Heart right ventricle (tissue), 16 donors: ENCODE data around the gene HBM. TPM values are rescaled to one million over a fixed set of nuclear protein-coding genes. Genes with fewer than 3 reads are reported as not detected.

ENCODE experiments used
- ATAC-seq, 8 donors: fragments of 200-7000 bp; cut with Tn5 transposase; one replicate each; pipeline ENCODE4 v1.9.1; 2020; ENCODE audit warnings: mild to moderate bottlenecking in 8 of 8, moderate library complexity in 8 of 8, moderate number of reproducible peaks in 1 of 8
- DNase-seq, 2 donors: peaks; one replicate each; pipeline ENCODE4 v3.0.0-alpha.2; 2020
- H3K27ac ChIP-seq, 10 donors: fragments of 200-600 bp; sonication (generic) in 2 of 10; one replicate each; pipeline versions ENCODE4 v1.5.0 to v1.8.0; 2020 to 2022; ENCODE audit warnings: mild to moderate bottlenecking in 3 of 10
- H3K27me3 ChIP-seq, 7 donors: fragments of 200-600 bp; one replicate each; pipeline ENCODE4 v1.8.0; 2021 to 2022; ENCODE audit warnings: mild to moderate bottlenecking in 2 of 7
- H3K36me3 ChIP-seq, 9 donors: fragments of 200-600 bp; sonication (generic) in 1 of 9; one replicate each; pipeline versions ENCODE4 v1.5.0 to v1.8.0; 2020 to 2022; ENCODE audit warnings: mild to moderate bottlenecking in 2 of 9
- H3K4me1 ChIP-seq, 9 donors: fragments of 200-600 bp; sonication (generic) in 1 of 9; one replicate each; pipeline versions ENCODE4 v1.5.0 to v1.8.0; 2020 to 2022; ENCODE audit warnings: mild to moderate bottlenecking in 4 of 9
- H3K4me3 ChIP-seq, 10 donors: fragments of 200-600 bp; sonication (generic) in 2 of 10; one replicate each; pipeline versions ENCODE4 v1.5.0 to v1.8.0; 2020 to 2022; ENCODE audit warnings: mild to moderate bottlenecking in 7 of 10, moderate library complexity in 2 of 10
- H3K9me3 ChIP-seq, 11 donors: fragments of 200-600 bp in 10 of 11; sonication (generic) in 2 of 11; one replicate each; pipeline versions ENCODE4 v1.5.0 to v1.8.0; 2013 to 2022; ENCODE audit warnings: mild to moderate bottlenecking in 2 of 11, control low read depth in 1 of 11, moderate library complexity in 1 of 11
- WGBS, 2 donors: extraction: QIAGEN DNeasy Blood & Tissue Kit; methylation state at CpG; one replicate each; pipeline ENCODE4 v1.1.7; 2013; ENCODE audit warnings: inconsistent platforms in 1 of 2; 5-methylcytosine and 5-hydroxymethylcytosine counted together
- intact Hi-C, 10 donors: fragments of 100-400 bp; cut with DNase I; formaldehyde crosslinking; loops; one replicate each; pipeline versions ENCODE4 v1.11.1 to v1.14.2; 2022
- polyA plus RNA-seq, 2 donors: library from polyadenylated mRNA; stranded (reverse); fragments of 200-250 nt; gene quantifications; one replicate each; pipeline ENCODE4 v1.2.3, GENCODE V29; 2013
- total RNA-seq, 10 donors: library from RNA; stranded (reverse); fragmentation: NEBNext Ultra II Directional in 3 of 10; extraction: Animal tissue kit (Norgen Biotek cat#: 25700) in 3 of 10; gene quantifications; one replicate each; pipeline versions ENCODE4 v1.2.1 to v1.2.4, GENCODE V29; 2021 to 2023
- TF ChIP-seq, protein P1 (sequence below), 9 donors: fragments of 200-600 bp; sonication (generic) in 2 of 9; IDR thresholded peaks; one replicate each; pipeline versions ENCODE4 v1.5.0 to v1.8.0; 2021 to 2022; ENCODE audit warnings: antibody characterized with exemption in 9 of 9, mild to moderate bottlenecking in 5 of 9, moderate library complexity in 1 of 9
- donor health status: Arrhythmogenic right ventricular cardiomyopathy.
- donor health status: ischemic (EF 13 %, LVEDD 7.1; RV severe dilation, severe dysfunction).
- donor health status: healthy with polysubstance abuse.
- donor health status: DM: no; HTN: yes; CAD: no.
- donor health status: DM: no; HTN: no; CAD: no.
- donor health status: ischemic (EF 25% LVEDD 6.9; RV normal size, moderate dysfunction).
- donor health status: ischemic (EF 25% LVEDD 5.7; RV mildly dilated, moderate dysfunction).
- donor health status: healthy.
- donor health status: DM: yes; HTN: yes; CAD: no.
- donor health status: Ischemic cardiomyopathy.
- donor health status: ischemic (EF 35%, LVEDD 5.7; RV mildly dilated, moderate dysfunction).
- donor health status: nonischemic (EF 11% LVEDD 7.7; RV severe dilation, severe dysfunction).
- donor health status: DM: yes; HTN: yes; CAD: no.
- donor health status: PGD.
- donor health status: ischemic (EF 29% LVEDD 5.4; RV normal size, mild dysfunction).
- donor health status: nonischemic (EF 23%, LVEDD 6.1; RV moderate dilation, normal function).

Gene HBM
- total and polyA plus RNA-seq, 12 donors, result 0.56 to 0.61 TPM; not detected in 10

GRCh38 chr16:164827-165538 lies 795 bp upstream of the HBM start:
- 1 to 2% methylated on average over 46 to 47 of the region's 77 CpGs for WGBS, 2 donors
- Histone ChIP-seq H3K4me1 (peaks cover 0 to 20% (median 18%) of the 10 kb centered on the region in 9 donors), H3K36me3 (no peaks in the 10 kb centered on the region), H3K27me3 (peaks cover 37 to 70% (median 63%) of the 10 kb centered on the region in 7 donors), H3K9me3 (no peaks in the 10 kb centered on the region), H3K27ac (no peak overlapping the region), H3K4me3 (peak overlapping the region in 7 of 10 donors; percentile 3 to 28 (median 24))
- intact Hi-C loops, result no loop called here
- TF ChIP-seq, protein P1, sequence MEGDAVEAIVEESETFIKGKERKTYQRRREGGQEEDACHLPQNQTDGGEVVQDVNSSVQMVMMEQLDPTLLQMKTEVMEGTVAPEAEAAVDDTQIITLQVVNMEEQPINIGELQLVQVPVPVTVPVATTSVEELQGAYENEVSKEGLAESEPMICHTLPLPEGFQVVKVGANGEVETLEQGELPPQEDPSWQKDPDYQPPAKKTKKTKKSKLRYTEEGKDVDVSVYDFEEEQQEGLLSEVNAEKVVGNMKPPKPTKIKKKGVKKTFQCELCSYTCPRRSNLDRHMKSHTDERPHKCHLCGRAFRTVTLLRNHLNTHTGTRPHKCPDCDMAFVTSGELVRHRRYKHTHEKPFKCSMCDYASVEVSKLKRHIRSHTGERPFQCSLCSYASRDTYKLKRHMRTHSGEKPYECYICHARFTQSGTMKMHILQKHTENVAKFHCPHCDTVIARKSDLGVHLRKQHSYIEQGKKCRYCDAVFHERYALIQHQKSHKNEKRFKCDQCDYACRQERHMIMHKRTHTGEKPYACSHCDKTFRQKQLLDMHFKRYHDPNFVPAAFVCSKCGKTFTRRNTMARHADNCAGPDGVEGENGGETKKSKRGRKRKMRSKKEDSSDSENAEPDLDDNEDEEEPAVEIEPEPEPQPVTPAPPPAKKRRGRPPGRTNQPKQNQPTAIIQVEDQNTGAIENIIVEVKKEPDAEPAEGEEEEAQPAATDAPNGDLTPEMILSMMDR (IDR thresholded peaks at IDR 0.05), result no peak
- ATAC-seq, result peak in 2 of 8 donors; percentile 17 to 32
- DNase-seq, result no peak

DNA sequence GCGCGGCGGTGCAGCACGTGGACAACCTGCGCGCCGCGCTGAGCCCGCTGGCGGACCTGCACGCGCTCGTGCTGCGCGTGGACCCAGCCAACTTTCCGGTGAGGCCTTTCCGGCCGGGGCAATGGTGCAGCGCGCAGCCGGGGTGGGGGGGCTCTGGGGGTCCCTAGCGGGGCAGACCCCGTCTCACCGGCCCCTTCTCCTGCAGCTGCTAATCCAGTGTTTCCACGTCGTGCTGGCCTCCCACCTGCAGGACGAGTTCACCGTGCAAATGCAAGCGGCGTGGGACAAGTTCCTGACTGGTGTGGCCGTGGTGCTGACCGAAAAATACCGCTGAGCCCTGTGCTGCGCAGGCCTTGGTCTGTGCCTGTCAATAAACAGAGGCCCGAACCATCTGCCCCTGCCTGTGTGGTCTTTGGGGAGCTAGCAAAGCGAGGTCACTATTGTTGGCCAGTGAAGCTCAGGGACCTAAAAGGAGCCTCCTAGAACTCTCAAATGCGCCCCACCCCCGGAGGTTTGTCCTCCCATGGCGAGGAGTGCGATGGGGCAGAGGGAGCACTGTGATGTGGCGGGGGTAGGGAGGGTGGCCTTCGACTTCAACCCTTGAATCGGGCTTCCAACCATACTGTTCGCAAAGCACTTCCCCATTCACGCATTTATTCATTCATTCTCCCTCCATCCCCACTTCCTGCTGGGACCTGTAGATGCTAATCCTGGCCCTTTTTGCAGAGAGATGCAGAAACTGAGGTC lies 770 bp downstream of the HBM start:
- ATAC-seq, result no peak
- no peaks in the 10 kb centered on the region for H3K9me3 ChIP-seq
- DNase-seq, result no peak
- no peaks in the 10 kb centered on the region for H3K36me3 ChIP-seq
- peak overlapping the region in 2 of 10 donors; percentile 1 to 22 for H3K4me3 ChIP-seq
- H3K27ac ChIP-seq, result no peak overlapping the region
- H3K27me3 ChIP-seq, result peaks cover 37 to 79% (median 70%) of the 10 kb centered on the region in 7 donors
- H3K4me1 ChIP-seq, result peaks cover 0 to 23% (median 18%) of the 10 kb centered on the region in 9 donors
- WGBS, 2 donors, result 4 to 5% methylated on average over 45 of the region's 45 CpGs
- TF ChIP-seq, protein P1 (IDR thresholded peaks at IDR 0.05), result no peak
- intact Hi-C loops, result no loop called here

DNA sequence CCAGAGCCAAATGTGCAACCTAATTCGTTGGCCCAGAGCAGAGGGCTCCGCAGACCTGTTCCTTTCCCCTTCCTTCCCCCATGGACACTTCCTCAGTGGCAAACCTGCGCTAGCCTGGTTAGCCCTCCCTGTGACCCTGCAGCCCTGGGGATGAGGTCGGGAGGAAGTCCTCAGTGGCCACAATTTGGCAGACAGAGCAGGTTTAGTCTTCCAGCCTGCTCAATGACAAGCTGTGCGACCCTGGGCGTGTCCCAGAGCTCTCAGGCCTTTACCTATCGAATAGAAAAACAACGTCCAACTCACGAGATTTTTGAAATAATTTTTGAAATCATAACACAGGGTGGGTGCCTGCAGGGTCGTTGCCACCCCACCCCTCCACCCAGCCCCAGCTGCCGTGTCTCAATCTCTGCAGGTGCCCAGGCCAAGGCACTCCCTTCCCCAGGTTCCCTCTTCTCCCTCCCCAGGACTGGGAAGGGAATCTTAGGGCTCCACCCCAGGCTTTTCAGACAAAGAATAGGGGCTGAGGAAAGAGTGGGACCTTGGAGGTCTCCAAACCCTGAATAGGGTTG lies 1.4 kb downstream of the HBM start:
- Histone ChIP-seq H3K27me3 (peaks cover 37 to 75% (median 73%) of the 10 kb centered on the region in 7 donors), H3K36me3 (no peaks in the 10 kb centered on the region), H3K4me3 (no peak overlapping the region), H3K9me3 (no peaks in the 10 kb centered on the region), H3K4me1 (peaks cover 0 to 23% (median 18%) of the 10 kb centered on the region in 9 donors), H3K27ac (no peak overlapping the region)
- TF ChIP-seq, protein P1 (IDR thresholded peaks at IDR 0.05), result no peak
- ATAC-seq, result no peak
- intact Hi-C loops, result no loop called here
- WGBS, 2 donors, result 7 to 9% methylated on average over 11 of the region's 11 CpGs
- no peak for DNase-seq

- Histone ChIP-seq H3K27ac (no peak overlapping the region), H3K36me3 (no peaks in the 10 kb centered on the region), H3K4me1 (peaks cover 0 to 23% (median 18%) of the 10 kb centered on the region in 9 donors), H3K9me3 (no peaks in the 10 kb centered on the region), H3K4me3 (no peak overlapping the region), H3K27me3 (peaks cover 37 to 75% (median 71%) of the 10 kb centered on the region in 7 donors)
- intact Hi-C loops, result no loop called here
- ATAC-seq (no peak), DNase-seq (no peak)
- 45 to 48% methylated on average over 6 of the region's 6 CpGs for WGBS, 2 donors
- TF ChIP-seq, protein P1 (IDR thresholded peaks at IDR 0.05), result no peak
Observed at GRCh38 chr16:168424-168823, 2.6 kb downstream of the HBM start.
